ENCODE measurements around the gene PTPN13.

DNA sequence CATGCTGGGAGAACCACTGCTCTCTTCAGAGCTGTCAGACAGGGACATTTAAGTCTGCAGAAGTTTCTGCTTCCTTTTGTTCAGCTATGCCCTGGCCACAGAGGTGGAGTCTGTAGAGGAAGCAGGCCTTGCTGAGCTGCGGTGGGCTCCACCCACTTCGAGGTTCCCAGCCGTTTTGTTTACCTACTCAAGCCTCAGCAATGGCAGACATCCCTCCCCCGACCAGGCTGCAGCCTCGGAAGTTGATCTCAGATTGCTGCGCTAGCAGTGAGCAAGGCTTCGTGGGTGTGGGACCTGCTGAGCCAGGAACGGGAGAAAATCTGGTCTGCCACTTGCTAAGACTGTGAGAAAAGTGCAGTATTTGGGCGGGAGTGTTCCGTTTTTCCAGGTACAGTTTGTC, 136.2 kb downstream of the PTPN13 start:
- TF ChIP-seq EZH2phosphoT487 (IDR thresholded peaks at IDR 0.05; ENCODE audit: insufficient read depth, low read depth) (no peak), EZH2 (IDR thresholded peaks at IDR 0.05; ENCODE audit: insufficient read depth, poor library complexity, severe bottlenecking) (no peak)

Data from GM23248 (cell line).